GM18498 (cell line): ENCODE data around the gene ZNF831.

Experiments used
- ATAC-seq: cut with Tn5 transposase; IDR thresholded peaks from one replicate; pipeline ENCODE4 v1.9.1; 2021; ENCODE audit warnings: mild to moderate bottlenecking, moderate library complexity; ENCODE audit not compliant: unreplicated experiment

The ZNF831 gene

DNA sequence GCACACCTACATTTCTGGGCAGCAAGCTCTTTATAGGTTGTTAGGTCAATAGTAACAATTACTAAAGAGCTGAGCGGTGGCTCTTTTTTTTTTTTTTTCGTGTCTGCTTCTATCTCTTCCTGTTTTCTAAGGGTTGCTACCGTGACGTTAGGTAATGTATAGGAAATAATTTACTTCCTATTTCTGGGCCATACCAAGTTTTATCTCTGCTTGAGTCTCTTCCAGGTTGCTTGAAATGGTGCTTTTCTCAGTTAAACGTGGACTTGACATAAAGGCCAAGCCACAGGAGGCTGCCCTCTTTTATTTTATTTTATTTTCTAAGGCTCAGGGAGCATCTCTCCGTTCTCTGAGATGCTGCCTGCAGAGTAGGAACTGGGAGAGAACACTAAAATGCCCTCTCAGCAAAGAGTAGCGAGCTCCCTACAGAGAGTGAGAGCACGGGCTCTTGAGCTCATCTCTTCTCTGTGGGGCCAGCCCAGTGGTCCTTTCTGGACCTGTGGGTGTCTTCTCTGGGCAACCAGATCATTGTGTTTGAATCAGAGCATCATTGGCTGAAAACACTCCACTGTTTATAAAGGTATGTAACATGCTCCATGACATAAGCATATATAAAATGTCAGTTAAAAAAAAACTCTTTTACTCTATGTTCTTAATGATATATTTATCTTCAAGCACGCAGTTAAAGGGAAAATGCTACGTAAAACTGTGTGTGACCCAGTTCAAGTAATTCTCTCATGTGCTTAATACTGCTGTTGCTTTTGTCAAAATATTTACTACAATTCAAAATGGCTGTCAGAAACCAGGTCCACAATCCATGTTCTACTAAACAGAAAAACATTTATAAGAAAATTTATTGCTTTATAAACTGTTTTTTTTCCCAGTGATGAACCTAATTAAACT lies at the start of gene ZNF831:
Gene ZNF831, plus strand, starts transcription at position 191 of the 900 bp plus-strand sequence. CDS start 27,199 bp downstream, outside the sequence.
- peak; percentile 58 for ATAC-seq

DNA sequence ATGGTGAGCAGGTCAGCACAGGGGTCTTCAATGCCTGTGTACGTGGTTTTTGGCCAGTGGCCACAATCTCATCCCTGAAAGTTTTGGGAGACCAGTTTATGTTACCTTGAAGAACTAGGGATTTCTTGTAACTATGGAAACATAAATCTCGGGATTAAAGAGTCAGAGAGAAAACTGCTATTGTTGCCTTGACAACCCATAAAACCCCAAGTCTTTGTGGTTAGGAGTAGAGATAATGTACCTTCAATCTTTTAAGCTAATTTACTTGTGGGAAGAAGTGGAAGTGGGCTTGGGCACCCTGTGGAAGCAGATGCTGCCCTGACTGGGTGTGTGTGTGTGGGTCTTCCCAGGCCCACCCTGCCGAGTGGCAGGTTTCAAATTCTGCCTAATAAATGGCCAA lies 46.1 kb upstream of the ZNF831 start:
- ATAC-seq, result no peak

DNA sequence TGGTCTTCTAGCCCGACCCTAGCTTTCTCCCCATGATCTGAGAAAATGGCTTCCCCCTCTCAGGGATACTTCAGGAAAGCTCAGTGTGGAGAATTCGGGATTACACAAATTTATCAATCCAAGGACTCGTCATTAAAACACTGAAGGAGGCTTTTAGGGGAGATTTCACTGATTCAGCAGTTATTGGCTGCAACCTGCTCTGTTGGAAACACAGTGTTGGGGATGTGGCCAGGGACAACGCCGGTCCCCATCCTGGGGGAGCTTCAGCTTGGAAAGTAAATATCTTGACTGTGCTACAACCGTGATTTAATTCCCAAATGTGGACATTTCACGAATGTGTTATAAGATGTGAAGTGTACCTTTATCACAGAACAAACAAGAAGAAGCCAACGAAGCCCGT lies 44.8 kb upstream of the ZNF831 start:
- ATAC-seq, result no peak

DNA sequence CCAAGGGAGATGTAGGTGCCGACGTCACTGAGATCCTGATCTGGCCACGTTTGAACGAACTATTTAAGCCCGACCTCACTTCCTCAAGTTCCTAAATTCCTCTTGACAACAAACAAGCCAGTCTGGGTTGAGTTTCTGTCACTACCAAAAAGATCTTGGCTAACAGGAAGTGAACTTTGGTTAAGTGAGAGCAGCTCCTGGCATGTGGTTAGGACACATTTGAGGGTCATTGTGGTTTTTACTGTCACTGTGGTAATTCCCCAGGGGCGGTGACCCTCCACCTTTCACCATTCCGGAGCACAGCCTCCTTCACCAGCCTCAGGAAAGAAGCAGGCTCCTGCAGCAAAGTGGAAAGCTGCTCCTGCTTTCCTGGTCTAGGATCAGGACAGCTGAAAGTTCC lies 43.1 kb upstream of the ZNF831 start:
- ATAC-seq, result no peak

DNA sequence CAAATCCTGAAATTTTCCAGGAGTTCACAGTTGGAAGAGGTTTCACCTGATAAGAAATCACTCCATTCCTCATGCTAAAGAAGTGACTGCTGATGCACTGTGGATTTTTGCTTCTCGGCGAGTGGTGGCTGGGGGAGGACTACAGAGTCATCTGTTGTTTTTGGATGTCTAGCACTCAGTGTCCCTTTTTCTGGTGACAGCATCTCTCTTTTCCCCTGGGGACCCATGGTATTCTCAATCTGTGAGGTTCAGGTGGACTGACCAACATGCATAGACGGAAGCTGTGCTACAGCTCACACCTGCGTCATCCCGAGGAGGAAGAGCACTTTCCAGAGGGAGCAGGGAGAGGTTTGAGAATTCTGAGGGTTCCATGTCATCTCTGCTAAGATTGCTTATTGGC lies 42.7 kb upstream of the ZNF831 start:
- ATAC-seq, result no peak

DNA sequence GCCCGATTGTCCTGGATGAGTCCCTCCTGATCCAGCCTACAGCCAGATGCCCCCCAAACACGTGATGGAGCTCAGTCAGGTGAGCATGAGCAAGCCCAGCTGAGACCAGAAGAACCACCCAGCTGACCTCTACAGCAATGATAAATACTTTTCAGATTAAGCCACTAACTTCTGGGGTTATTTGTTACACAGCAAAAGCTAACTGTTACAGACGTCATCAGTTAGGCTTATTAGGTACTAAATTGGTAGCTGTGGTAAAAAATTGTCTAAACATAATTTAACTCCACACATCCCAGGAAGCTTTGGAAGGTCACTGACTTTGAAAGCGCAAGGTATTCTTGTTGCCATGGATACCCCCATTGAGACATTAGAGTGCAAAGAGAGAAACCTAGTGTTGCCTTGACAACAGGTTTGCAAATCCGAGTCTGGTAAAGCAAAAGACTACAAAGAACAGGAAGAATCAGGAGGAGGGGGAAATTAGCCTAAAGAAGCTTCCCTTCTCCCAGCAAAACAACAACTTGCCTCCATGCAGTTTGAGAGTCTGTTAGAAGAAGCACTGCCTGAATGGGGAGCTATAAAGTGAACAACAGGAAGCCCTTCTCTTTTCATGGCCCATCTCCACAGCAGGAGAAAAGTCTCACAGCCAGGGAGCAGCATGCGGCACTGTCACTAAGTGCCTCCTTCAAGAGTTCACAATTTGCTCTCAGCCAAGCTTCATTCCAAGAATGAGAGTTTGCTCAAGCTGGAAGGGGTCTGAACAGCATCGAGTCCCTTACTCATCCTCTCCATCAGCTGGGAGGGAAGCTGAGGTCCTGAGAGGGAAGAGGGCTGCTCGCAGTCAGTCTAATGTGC lies 41.7 kb upstream of the ZNF831 start:
- no peak for ATAC-seq

DNA sequence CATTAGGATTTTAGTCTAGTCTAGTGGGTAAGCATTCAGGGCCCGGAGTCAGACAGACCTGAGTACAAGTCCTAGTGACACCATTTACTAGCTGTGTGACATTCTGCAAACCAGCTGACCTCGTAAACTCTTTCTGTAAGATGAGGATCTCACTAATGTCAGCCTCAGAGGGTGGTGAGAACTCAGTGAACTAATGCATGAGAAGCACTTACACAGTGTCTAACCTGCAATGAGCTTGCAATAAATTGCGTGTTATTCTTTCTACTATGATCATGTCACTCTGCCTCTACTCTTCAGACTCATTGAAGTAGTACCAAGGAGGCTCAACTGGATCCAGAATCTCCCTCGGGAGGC lies 41.1 kb upstream of the ZNF831 start:
- no peak for ATAC-seq

DNA sequence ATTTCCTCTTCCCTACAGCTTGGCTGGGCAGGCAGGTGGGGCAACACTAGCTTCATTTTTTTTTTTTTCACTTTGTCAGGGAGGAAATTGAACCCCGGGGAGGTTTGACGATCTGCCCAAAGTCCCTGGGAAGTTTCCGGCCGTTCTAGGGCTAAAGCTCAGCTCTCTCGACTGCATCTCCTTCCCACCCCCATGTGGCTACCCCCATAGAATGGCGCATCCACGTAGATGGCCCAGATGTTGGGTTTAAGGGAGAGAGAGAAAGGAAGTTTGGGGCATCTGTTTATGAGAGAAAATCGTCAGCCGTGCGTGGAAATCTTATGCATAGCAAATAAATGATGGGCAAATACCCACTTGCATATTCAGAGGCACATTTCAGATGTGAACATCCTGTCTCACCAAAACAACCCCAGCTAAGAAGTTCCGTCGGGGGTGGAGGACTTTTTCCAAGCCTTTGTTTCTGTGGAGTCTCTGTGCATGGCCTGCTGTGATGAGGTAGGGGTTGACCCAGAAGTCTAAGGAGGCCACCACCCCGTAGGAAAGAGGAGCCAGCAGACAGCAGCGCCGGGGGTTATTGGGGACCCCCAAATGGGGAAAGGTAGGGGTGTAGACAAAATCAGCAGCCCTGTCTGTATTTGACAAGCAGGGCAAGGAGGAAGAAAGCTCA lies 40.5 kb upstream of the ZNF831 start:
- ATAC-seq, result no peak

DNA sequence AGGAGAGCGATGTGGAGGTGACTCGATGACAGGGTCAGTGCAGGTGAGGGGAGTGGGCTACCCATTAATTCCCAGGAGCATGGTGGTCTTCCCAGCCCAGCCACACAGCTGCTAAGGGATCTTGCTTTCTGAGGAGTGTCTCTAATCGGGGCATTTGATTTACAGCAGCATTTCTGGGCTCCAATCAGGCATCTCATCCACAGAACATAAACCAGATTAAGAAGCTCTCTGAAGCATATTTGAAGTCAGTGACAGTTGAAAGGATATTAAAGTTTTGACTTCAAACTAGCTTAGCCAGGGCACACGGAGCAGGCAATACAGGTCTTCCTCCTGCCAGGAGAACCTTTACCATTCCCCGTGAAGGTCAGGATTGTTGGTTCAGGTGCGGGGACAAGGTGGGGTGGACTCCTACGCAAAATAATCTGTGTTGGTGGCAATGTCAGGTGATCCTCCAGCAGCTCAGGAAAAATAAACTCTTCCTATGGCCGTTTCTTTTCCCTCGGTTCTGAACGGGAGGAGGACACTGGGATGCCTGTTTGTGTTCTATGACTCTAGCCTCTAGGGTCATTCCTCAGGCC lies 39.9 kb upstream of the ZNF831 start:
- no peak for ATAC-seq

DNA sequence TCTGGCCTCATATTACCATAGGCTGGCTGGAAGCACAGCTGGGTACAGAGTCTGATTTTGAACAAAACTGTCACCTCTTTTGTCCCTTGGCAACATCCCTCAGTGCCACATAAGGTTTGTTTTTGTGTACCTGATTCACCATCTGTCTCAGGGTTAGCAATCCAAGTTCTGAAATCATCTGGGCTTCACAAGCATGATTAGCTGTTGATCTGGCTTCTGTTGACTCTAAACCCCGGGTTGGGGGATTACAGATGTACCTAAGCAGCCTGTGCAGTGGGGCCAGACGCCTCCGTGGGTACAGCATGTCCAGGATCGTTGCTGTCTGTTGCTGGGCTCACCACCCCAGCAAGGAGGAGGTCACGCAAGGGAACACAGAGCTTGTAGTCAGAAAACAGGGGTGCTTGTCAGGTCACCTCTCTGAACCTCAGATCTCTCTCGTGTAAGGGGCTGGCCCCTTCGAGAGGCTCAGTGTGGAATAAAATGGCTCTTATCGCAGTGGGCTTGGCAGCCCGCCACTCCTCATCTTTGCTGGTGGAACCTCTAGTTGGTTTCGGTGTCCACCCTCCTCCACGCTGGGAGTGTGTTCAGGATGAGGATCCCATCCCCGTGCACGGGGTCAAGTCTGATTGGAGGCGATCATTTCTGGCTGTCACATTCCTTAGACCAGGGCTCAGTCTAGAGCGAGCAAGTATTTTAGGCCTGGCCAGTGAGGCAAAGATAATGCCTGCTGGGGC lies 39.2 kb upstream of the ZNF831 start:
- ATAC-seq, result no peak

DNA sequence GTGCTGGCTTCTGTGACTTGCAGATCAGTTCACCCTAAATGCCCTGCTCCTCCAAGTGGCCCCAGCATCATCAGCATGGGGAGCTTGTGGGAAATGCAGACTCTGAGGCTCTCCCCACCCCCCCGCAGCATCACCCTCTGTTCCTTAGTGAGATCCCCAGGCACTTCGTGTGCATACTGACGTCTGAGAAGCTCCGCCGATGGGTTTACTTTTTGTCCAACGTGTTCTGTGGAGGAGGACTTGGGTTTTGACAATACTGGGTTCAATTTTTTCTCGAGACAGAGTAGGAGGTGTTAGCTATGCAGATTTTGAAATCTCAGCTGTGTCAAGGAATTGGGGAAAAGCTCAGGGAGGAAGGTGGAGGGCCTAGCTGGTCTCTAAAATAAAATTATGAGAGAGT lies 38.3 kb upstream of the ZNF831 start:
- ATAC-seq, result no peak

DNA sequence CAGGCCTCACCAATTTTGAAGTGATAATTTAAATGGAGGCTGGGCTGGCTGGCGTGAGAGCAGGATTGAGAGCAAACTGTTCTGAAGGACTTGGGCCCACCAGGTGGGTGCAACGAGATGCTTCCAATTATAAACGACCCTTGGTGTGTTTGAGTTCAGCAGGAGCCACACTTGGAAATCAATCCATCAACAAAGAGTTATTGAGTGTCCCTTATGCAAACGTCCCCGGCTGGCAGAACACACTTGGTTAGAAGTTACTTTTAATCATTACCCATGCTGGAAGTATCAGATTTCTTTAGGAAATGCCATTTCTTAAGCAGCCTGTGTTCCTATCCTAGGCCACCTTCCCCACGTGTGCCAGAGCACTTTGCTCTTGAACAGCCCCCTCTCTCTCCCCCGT lies 37.8 kb upstream of the ZNF831 start:
- no peak for ATAC-seq

DNA sequence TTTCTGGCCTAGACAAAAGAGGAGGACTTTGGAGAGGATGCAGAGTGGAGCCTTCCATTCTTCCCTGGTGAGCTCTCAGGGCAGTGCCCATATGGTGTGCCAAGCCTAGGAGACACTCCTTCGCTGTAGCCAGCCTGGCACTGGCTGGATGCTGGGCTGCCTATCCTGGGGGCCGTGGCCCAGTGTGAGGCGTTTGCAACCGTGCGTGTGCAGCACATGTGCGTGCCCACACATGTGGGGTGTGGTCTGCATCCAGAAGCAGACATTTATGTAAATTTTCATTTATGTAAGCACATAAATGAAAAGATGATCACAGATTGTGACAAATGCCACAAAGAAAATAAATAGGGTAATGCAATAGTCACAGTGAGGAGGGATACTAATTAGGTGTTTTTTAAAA lies 35.8 kb upstream of the ZNF831 start:
- ATAC-seq, result no peak

DNA sequence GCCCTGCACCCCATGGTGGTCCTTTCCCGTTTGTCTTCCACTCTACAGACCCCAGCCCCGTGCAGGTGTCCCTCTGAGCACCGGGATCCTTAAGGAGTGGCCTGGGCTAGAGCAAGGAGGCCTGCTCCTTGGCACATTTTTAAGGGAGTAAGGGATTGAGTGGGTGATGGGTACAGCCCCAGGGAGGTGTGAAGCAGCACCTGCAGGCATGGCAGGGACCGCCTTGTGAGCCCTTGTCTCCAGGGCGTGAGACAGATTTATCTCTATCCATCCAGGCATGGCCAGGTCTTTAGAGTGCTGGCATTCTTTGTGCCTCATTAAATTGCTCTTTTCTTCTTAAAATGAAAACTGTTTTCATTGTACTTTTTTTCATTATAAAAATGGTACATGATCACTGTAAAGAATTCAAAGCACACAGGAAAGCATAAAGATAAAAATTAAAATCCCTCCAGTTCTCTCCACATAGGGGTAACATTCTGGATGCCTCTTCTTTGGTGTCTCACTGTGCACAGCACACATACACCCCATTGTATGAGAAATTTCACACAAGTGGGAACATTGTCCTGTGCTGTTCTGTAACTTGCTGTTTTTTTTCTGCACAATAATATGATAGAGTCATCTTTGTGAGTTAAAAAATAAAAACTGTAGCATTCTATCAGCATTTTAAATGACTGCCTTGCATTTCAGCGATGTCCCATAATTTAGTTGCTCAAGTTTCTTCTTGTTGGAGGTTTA lies 31.9 kb upstream of the ZNF831 start:
- no peak for ATAC-seq

DNA sequence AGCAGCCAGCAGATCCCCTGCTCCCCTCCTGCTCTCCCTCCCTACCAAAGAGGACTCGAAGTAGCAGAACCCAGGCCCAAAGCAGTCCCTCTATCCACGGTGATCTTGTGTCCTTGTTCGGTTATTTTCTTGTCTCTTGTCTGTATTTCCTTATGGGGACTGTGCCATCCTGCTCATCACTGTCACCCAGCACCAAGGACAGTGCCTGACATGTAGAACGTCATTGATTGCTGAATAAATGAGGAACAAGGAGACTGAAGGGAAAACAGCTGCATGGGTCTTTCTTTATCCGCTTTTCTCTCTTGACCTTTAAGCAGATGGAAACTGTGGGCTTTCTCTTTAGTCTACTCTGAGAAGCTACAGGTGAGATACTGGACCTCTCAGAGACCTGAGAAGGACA lies 29.4 kb upstream of the ZNF831 start:
- no peak for ATAC-seq

DNA sequence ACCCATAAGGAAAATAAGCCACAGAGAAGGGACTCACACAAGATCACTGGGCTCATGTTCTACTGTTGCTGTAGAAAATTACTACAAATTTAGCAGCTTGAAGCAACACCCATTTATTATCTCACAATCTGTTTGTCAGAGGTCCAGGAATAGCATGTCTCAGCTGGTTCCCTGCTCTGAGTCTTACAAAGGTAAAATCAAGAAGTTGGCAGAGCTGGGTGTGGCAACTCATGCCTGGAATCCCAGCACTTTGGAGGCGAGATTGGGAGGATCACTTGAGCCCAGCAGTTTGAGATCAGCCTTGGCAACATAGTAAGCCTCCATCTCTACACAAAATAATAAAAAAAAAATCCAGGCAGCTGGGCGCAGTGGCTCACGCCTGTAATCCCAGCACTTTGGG lies 28.5 kb upstream of the ZNF831 start:
- ATAC-seq, result no peak

DNA sequence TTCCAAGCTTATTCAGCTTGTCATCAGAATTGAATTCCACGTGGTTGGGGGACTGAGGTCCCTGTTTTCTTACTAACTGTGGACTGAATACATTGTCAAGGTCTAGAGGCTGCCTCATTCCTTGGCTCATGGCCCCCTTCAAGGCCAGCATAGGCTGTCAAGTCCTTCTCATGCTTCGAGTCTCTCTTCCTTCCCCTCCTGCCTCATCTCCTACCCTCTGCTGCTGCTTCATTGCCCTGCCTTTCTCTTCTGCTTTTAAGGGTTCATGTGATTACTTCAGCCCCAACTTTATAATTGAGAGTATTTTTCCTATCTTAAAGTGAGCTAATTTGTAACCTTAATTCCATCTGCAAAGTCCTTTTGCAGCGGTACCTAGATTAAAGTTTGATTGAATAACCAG lies 27.6 kb upstream of the ZNF831 start:
- no peak for ATAC-seq

DNA sequence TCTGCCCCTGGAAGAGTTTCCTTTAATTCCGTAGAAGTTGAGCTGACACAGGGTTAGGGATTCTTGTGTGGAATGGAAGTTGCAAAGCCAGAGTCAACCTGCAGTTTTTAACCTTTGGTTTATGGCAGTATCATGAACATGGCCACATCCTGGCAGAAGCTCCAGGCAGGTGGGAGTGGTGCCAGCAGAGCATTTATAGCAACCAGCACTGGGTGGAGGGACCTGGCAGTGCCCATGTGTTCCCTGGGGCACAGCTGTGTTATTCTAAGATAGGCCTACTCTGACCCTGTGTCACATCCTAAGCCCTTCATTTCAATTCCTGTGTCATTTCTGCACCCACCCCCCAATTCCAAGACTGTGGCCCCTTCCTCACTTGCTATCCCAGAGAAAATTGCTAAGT lies 26.1 kb upstream of the ZNF831 start:
- no peak for ATAC-seq

DNA sequence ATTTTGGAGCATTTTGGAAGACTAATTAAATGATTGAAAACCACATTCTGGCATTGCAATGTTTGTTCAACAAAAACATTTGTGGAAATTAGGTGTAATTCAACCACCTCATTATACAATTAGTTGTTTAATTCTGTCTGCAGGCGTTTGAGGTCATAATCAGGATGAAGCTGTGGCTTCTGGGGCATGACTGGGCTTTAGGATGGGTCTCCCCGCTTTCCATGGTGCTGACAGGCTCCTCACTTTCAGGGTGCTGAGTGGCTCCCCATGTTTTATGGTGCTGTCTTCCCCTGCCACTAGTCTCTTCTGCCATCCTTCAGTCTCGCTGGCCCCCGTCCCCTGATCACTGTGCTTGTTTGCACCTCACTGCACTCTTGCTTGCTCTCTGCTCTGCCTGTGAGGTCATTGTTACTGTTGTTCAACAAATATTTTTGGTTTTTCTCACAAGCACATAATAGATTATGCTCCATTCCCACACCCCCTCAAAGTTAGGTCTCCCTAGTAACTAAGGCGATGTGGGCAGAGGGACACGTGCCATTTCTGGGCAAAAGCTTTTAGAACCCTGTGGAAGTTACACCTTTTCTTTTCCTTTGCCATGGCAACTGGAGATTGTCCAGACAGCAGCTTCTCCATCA lies 25.4 kb upstream of the ZNF831 start:
- no peak for ATAC-seq
